ENCODE data around the gene PTGR1. TPM values are rescaled to one million over a fixed set of nuclear protein-coding genes. Genes with fewer than 3 reads are reported as not detected.

PTGR1 gene
- total and polyA plus RNA-seq, 2 of the 8 experiments (the other 6 are each of a cell fraction or from before 2014, with no cell fraction given), result 16.9 to 28.5 TPM

GRCh38 chr9:111634860-111635259 is 35.4 kb upstream of the PTGR1 start (continued):
- TF ChIP-seq TAF1 (IDR thresholded peaks at IDR 0.05; ENCODE audit: low read depth, low read length) (no peak), HDAC2 (IDR thresholded peaks at IDR 0.05; ENCODE audit: borderline replicate concordance in 1 of 2, low read depth in 2 of 2, low read length in 2 of 2) (no peak)

Measured in H1 (cell line).